Activated naive CD4-positive, alpha-beta T cell treated with anti-CD3 and anti-CD28 coated beads, Interleukin-2, amount 50 U/mL, for 24 hours (primary cell): ENCODE measurements around the gene NAA30.

Experiments
- H3K27ac Mint-ChIP-seq: one replicate; pipeline ENCODE4 v1.8.0; 2021; ENCODE audit warnings: mild to moderate bottlenecking, mixed read lengths
- H3K27me3 Mint-ChIP-seq: one replicate; pipeline ENCODE4 v1.8.0; 2021; ENCODE audit warnings: mixed read lengths
- H3K36me3 Mint-ChIP-seq: one replicate; pipeline ENCODE4 v1.8.0; 2021; ENCODE audit warnings: mixed read lengths
- H3K4me1 Mint-ChIP-seq: one replicate; pipeline ENCODE4 v1.8.0; 2021; ENCODE audit warnings: mixed read lengths
- H3K4me3 Mint-ChIP-seq: one replicate; pipeline ENCODE4 v1.8.0; 2021; ENCODE audit warnings: mild to moderate bottlenecking, mixed read lengths
- H3K9me3 Mint-ChIP-seq: one replicate; pipeline ENCODE4 v1.8.0; 2021; ENCODE audit warnings: mixed read lengths

Gene NAA30

DNA sequence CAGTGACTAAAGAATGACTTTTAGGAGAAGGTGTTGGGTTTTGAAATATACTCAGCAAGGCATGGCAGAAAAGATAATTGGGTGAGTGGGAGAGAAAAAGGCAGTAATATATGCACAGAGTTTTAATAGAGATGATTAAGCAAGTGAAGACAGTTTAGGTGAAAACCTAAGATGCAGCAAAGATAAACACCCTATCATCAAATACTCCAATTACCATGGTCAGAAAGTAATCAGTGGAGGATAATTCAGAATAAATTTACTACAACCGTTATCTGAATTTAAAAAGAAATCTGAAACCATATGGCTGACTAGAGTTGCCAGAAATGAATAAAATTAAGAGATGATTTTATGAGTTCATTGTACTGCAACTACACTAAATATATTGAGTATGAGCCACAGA, 26.8 kb downstream of the NAA30 start:
- H3K27me3 Mint-ChIP-seq = no peaks in the 10 kb centered on the region
- H3K27ac Mint-ChIP-seq = peak overlapping the region; percentile 31
- H3K9me3 Mint-ChIP-seq = no peaks in the 10 kb centered on the region
- H3K36me3 Mint-ChIP-seq = peaks cover under 1% of the 10 kb centered on the region
- no peak overlapping the region for H3K4me3 Mint-ChIP-seq
- H3K4me1 Mint-ChIP-seq = peaks cover 5% of the 10 kb centered on the region

DNA sequence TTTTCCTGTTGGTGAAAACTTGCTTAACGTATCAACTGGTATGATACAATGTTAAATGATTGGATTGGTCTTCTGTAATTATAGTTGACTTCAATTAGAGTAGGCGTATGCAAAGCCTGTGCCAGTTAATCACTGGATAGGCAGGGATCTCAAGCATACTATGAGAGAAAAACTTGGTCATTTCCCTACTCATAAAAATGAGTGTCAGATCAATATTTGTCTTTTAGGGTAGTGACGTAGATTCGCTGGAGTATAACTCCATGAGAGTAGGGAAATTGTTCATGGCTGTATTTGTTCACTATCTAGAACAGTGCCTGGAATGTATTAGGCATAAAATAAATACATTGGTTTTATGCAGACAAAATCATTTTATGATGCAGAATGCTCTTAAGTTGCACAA, 28.6 kb downstream of the NAA30 start:
- no peak overlapping the region for H3K27ac Mint-ChIP-seq
- no peaks in the 10 kb centered on the region for H3K9me3 Mint-ChIP-seq
- no peaks in the 10 kb centered on the region for H3K4me1 Mint-ChIP-seq
- H3K27me3 Mint-ChIP-seq = no peaks in the 10 kb centered on the region
- H3K4me3 Mint-ChIP-seq = no peak overlapping the region
- no peaks in the 10 kb centered on the region for H3K36me3 Mint-ChIP-seq

DNA sequence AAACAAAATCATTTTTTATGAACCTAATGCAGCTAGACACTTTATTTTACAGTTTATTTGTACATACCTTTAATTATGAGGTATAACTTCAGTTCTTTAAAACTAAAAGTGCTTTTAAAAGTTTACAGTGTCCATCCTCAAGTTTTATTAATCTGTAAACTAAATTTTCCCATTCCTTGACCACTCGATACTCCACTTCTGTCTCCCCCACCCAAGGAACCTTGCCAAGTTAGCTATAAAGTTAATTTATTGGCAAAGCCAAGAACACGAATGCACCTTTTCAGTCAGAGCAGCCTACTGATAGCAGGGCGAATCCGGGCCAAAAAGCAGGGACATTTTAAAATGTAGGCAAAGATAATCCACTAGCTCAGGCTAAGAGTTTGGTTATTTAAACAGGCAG, 29.6 kb downstream of the NAA30 start:
- Mint-ChIP-seq H3K9me3 (no peaks in the 10 kb centered on the region), H3K27ac (no peak overlapping the region), H3K4me3 (no peak overlapping the region), H3K27me3 (no peaks in the 10 kb centered on the region), H3K4me1 (no peaks in the 10 kb centered on the region), H3K36me3 (no peaks in the 10 kb centered on the region)

DNA sequence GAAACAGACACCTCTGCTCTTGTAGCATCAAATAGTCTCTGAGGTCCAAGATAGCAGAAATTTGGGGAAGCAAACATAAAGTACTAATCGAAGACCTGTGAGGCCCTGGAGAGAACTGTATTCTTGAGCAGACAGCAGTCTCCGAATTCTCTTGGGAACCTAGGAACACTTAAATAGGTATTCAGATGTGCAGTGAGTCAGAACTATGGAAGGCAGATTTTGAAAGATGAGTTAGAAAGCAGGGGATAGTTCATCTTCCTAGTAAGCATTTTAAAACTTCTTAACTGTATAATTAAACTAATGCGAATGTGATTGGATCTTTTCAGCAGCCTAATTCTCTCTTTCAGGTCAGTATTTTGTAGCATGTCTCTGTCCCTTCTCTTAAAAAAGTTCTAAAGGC, 30.6 kb downstream of the NAA30 start:
- H3K27me3 Mint-ChIP-seq = no peaks in the 10 kb centered on the region
- H3K4me1 Mint-ChIP-seq = no peaks in the 10 kb centered on the region
- H3K27ac Mint-ChIP-seq = no peak overlapping the region
- H3K4me3 Mint-ChIP-seq = no peak overlapping the region
- no peaks in the 10 kb centered on the region for H3K36me3 Mint-ChIP-seq
- H3K9me3 Mint-ChIP-seq = no peaks in the 10 kb centered on the region

DNA sequence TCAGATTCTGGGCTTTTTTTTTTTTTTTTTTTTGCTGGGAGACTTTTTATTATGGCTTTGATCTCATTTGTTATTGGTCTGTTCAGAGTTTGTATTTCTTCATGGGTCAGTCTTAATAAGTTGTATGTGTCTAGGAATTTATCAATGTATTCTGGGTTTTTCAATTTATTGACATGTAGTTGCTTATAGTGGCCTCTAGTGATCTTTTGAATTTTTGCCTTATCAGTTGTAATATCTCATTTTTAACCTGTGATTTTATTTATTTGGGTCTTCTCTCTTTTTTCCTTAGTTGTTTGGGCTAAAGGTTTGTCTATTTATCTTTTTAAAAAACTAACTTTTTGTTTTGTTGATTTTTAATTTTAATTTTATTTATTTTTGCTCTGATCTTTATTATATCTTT, 45.5 kb downstream of the NAA30 start:
- H3K9me3 Mint-ChIP-seq = peaks cover 19% of the 10 kb centered on the region
- H3K4me1 Mint-ChIP-seq = no peaks in the 10 kb centered on the region
- no peaks in the 10 kb centered on the region for H3K27me3 Mint-ChIP-seq
- H3K4me3 Mint-ChIP-seq = no peak overlapping the region
- no peak overlapping the region for H3K27ac Mint-ChIP-seq
- peaks cover 6% of the 10 kb centered on the region for H3K36me3 Mint-ChIP-seq

DNA sequence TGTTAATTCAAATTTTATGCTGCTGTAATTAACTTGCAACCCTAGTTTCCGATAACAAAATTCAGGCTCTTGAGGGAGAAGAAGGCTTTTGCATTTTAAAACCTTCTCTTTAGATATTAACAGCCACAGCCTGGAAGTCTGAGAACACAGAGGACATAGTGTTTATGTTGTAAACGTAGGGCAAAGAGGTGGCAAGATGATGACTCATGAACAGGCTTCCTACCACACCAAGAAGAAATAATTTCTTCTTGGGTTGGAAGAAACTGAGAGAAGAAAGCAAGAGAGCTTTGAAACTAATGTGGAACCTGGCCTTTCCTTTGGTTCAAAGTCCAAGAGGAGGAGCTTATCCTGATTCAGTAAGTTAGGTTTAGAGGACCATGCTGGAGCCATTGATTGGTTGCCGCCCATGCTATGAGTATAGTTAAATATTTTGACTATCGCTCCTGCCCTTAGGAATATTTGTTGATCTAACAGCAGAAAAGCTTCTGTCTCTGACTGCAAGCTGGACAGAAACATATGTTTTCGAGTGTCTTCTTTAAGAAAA, 71.5 kb downstream of the NAA30 start:
- H3K27ac Mint-ChIP-seq = no peak overlapping the region
- peaks cover 2% of the 10 kb centered on the region for H3K27me3 Mint-ChIP-seq
- H3K36me3 Mint-ChIP-seq = peaks cover 5% of the 10 kb centered on the region
- peaks cover 3% of the 10 kb centered on the region for H3K9me3 Mint-ChIP-seq
- H3K4me3 Mint-ChIP-seq = no peak overlapping the region
- no peaks in the 10 kb centered on the region for H3K4me1 Mint-ChIP-seq

DNA sequence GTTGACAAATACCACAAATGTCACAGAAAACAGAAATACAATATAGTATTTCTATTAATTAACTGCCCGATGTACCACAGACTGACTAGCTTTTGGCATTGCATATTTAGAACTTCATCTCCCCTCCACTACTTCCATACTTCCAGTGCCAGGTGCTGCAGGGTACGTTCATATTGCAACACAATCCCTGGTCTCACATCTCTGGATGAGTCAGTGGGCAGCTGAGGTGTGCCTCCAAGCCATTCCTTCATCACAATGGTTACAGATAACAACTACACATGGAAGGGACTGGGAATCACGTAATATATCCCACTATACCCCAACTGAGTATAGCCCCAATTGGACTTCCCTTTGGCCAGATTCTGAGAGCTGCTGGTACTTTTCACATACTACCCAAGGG, 72.2 kb downstream of the NAA30 start:
- Mint-ChIP-seq H3K4me3 (no peak overlapping the region), H3K9me3 (no peaks in the 10 kb centered on the region), H3K27ac (no peak overlapping the region), H3K4me1 (no peaks in the 10 kb centered on the region), H3K36me3 (peaks cover 3% of the 10 kb centered on the region), H3K27me3 (peaks cover 2% of the 10 kb centered on the region)

DNA sequence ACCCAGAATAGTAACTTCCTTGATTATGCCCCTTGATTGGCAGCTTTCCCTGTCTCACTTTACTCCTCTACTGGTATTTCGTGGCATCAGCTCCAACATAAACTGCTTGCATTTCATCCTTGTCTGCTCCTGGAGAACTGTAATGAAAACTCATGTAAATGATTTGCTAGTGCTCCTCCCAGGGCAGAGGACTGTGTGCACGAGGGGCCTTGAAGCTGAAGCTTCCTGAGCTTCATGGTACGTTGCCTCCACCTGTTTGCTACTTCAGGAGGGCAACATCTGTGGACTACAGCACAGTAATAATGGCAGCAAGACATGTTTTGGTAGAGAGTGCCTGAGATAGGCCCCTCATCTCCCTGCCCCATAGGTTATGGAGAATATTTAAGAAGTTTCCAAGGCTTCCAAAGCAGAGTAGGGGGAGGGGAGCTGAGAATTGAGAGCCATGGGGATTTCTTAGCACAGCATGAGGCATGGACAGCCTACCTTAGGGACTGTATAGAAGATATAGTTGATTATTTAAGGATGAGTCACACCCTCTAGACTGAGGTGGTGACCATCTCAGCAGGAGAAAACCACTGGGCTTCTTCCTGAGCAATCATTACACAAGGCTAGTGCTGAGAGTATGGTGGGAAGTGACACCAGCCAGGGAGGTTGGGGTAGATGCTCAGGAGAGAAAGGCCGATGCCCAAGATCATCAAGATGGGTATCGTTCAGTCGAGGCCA, 73.8 kb downstream of the NAA30 start:
- Mint-ChIP-seq H3K36me3 (peaks cover 3% of the 10 kb centered on the region), H3K27ac (no peak overlapping the region), H3K9me3 (no peaks in the 10 kb centered on the region), H3K4me3 (no peak overlapping the region), H3K4me1 (no peaks in the 10 kb centered on the region), H3K27me3 (peaks cover 2% of the 10 kb centered on the region)
